GM13976 (cell line): ENCODE results near the gene FAM167B.
"Not testable (repeated sequence)": the region's sequence is repeated elsewhere in the genome, so short reads cannot be mapped to it uniquely, and the experiment has no call there.

Experiments
- DNase-seq: peaks from one replicate; pipeline ENCODE4 v3.0.0; 2012; ENCODE audit warnings: low spot score
- CTCF ChIP-seq: IDR thresholded peaks from 2 replicates; pipeline ENCODE4 v1.5.1; 2012; ENCODE audit warnings: borderline replicate concordance, mild to moderate bottlenecking; ENCODE audit not compliant: insufficient read depth; ENCODE audit errors: extremely low read depth, missing control alignments, control extremely low read depth
- in situ Hi-C: fragments of 300-500 bp; cut with MboI; formaldehyde crosslinking; loops from one replicate; pipeline ENCODE4 v1.12.0; 2022; ENCODE audit warnings: low sequenced_read_pairs, mixed read lengths, inconsistent platforms; ENCODE audit not compliant: unreplicated experiment

FAM167B gene

GRCh38 chr1:32274646-32275340 is 27.8 kb downstream of the FAM167B start:
- in situ Hi-C loops: no loop called here

GRCh38 chr1:32275424-32275823 is 28.4 kb downstream of the FAM167B start:
- DNase-seq: no peak
- TF ChIP-seq CTCF: no peak
- in situ Hi-C loops: no loop called here

More at GRCh38 chr1:32274646-32275340, 27.8 kb downstream of the FAM167B start:
- no peak for TF ChIP-seq CTCF
- no peak for DNase-seq

GRCh38 chr1:32276032-32276782 is 29.2 kb downstream of the FAM167B start:
- DNase-seq: no peak
- in situ Hi-C loops: no loop called here
- no peak for TF ChIP-seq CTCF

GRCh38 chr1:32284777-32285176 is 37.8 kb downstream of the FAM167B start:
- DNase-seq, in situ Hi-C loops: not testable (repeated sequence)

- DNase-seq: no peak
- in situ Hi-C loops: no loop called here
- TF ChIP-seq CTCF: no peak
Observed at GRCh38 chr1:32285658-32286057, 38.6 kb downstream of the FAM167B start.

- no peak for TF ChIP-seq CTCF
- in situ Hi-C loops: no loop called here
- no peak for DNase-seq
Observed at GRCh38 chr1:32286763-32287162, 39.7 kb downstream of the FAM167B start.

- TF ChIP-seq CTCF: no peak
- no peak for DNase-seq
- in situ Hi-C loops: no loop called here
Observed at GRCh38 chr1:32289256-32289655, 42.2 kb downstream of the FAM167B start.
